ENCODE measurements around the gene LARGE1.
"Not testable (repeated sequence)": the region's sequence is repeated elsewhere in the genome, so short reads cannot be mapped to it uniquely, and the experiment has no call there.

LARGE1 gene

DNA sequence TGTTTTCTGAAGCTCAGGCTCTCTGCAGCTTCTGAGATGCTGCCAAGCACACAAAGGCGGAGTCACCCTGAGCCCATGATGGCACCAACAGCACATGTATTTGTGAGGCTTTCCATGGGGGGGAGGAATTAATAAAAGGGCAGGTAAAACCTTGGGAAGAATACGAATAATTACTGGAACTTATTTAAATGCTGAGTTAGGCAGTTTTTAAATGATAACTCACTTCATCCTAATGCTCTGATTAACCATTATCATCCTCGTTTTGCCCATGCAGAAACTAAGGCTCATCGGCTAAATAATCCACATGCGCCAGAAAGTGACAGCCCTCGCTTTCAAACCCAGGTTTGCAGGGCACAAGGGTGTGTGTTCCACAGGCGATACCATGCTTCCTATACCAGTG is 35.4 kb downstream of the LARGE1 start:
- DNase-seq (ENCODE audit: low read depth, low spot score), result no peak

DNA sequence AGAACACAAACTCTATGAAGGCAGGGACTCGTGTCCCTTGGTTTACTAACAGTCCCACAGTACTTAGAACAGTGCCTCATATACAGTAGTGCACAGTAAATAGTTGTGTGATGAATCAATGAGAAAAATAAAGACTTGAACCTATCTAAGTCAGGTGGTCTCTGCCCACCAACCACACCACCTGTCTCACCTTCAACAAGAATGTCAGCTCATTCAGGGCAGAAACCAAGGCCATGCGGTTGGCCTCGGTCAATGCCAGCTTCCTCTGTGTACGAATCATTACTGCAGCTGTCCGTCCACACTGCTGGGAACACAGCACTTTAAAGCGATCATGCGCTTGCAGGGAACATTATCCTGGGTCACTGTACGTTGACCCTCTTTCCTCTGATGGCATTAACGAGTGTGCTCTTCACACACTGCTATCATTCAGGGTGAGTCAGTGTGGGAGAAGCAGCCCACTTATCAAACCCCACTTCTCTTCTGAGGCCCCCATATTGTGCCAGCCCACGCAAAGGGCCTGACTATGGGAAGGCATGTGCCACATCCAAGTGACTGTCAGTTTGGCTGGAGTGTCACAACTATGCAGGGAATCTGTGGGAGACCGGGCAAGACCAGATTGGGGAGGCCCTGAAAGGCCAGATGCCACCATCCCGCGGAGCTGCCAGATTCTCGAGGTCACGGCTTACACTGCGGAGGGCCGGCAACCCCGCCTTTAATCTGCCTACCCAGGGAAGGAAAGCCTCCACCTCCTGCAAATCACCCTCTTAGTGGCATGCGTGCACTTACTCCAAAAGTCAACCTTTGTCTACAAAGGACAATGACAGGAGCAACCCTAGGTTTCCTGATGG is 36.1 kb downstream of the LARGE1 start:
- no peak for DNase-seq (ENCODE audit: low read depth, low spot score)

DNA sequence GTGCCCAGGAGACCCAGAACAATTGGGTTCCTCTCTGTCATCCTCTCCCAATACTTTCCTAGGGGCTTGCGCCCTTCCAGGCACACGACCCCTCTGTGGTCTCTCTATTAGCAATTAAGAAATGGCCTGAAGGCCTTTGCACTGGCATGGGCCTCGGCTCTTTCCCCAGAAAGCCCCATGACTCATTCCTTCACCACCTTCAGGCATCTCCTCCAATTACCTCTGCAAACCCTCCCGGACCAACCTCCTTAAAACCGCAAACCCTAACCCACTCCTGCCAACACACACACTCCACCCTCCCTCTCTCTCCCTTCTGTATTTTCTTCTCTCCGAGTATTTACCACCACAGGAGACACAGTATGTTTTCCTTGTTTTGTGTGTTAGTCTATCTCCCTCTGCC is 36.7 kb downstream of the LARGE1 start:
- no peak for DNase-seq (ENCODE audit: low read depth, low spot score)

DNA sequence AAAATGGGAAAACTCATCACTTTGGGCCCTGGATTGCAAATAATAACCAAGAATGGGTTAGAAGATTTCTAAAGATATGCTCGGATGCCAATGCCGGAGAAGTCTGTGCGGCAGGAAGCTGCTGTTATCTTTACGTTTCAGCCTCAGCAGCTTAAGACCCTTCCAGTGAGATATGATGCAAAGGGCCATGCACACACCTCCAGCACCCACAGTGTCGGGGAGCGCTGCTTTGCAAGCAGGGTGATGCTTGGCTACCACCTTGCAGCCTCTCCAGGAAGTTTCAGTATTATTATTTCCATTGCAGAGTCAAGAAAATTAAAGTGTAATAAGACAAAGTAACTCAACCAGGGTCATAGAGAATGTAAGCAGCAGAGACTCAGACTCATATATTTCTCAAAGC is 37.3 kb downstream of the LARGE1 start:
- no peak for DNase-seq (ENCODE audit: low read depth, low spot score)

DNA sequence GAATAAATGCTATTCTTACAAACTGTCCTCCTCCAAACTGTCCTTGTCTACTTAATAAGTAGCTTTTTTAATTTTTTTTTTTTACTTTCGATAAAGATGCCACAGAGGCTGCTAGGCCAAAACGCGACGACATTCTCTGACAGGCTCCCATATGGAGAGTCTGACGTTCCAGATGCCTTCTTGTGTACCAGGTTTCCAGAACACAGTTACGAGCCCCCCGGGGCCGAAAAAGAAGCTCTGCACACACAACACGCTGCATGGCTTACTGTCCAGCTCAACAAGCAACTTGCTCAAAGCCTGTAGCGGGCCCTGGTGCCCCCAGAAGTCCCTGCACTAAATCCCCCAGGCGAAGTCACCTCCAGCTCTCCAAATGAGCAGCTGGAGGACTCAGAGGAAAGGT is 39.3 kb downstream of the LARGE1 start:
- no peak for DNase-seq (ENCODE audit: low read depth, low spot score)

DNA sequence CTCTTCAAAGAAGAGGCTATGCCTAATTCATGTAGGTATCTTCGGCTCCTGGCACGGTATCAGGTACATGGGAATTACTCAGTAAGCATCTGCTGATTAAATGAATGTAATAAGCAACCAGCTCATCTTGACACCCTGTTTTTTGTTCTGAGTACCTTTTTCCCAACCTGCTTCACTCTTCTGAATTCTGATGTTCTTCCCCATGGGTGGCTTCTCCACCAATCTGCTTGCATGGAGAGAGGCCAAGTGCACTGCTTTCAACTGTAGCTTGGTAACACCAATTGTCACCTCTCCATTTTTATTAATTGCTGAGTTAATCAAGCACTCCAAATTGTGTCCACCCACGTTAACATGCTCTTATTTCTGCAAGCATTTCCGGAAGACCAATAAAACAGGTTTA is 40.5 kb downstream of the LARGE1 start:
- DNase-seq (ENCODE audit: low read depth, low spot score), result no peak

DNA sequence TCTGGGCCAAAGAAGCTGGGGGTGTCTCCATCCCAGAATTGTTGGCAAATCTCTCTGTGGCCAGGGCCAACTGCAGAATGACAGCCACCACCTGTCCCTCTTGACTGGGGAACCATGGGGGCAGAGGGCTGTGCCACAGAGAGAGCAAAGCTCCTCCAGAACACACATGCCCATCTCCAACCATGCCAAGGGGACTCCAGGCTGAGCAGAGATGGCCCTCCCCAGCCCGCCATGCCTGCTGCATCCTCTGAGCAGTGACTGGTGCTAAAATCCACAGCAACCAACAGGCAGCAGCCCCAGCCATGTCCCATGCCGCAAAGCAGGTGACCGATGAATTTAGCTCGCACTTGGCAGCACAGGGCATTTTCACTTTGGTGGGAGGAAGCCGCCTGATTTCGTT is 45.0 kb downstream of the LARGE1 start:
- DNase-seq (ENCODE audit: low read depth, low spot score), result no peak

DNA sequence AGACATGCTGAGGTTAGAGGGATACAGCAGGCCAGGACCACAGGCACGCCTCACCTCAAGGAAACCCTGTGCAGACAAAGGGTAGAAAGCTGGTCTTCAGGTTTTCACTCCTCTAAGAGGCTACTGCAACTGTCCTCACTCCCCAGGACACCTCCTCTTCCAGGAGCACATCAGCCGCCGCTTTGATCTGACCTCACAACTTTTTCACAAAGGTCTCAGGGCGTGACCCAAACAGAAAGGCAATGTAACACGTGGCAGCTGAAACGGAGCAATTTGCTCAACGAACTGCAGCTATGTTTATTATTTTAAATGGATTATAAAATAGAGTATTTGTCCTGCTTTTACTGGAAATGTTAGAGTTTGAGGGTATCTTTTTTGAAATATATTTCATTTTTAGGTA is 46.1 kb downstream of the LARGE1 start:
- DNase-seq (ENCODE audit: low read depth, low spot score), result no peak

DNA sequence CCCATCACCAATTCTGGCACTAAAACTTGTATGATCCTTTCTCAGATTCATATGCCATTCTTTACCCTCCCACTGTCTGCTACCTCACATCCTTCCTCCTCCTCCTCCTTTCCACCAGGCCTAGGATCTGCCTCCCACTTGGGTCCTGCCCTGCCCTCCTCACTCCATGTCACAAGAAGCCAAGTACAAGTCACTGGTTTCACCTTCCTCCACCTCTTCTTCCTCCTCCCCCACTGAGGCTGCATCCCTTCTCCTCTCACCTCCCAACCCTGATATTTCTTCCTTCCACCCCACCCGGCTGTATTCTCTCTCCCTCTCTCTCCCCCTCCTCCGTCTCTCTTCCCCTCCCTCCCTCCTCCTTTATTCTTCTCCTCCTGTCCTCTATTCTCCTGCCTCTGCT is 46.6 kb downstream of the LARGE1 start:
- DNase-seq (ENCODE audit: low read depth, low spot score), result no peak

DNA sequence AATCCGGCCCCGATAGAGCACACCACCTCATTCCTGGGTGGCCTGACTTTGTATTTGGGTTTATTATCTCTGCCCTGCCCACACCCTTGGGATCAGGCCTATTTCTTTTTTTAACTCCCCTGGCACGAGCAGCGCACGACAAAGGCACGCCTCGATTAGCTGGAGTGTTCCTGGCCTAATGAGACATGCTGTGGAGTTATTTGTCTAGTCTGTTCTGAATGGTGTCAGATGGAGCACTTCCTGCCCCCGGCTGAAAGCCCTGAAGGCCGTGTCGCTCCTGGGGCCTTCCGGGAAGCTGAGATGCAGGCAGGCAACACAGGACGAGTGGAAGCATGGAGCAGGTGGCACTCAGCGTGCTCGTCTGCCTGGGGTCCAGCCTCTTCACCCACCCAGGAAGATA is 47.1 kb downstream of the LARGE1 start:
- no peak for DNase-seq (ENCODE audit: low read depth, low spot score)

DNA sequence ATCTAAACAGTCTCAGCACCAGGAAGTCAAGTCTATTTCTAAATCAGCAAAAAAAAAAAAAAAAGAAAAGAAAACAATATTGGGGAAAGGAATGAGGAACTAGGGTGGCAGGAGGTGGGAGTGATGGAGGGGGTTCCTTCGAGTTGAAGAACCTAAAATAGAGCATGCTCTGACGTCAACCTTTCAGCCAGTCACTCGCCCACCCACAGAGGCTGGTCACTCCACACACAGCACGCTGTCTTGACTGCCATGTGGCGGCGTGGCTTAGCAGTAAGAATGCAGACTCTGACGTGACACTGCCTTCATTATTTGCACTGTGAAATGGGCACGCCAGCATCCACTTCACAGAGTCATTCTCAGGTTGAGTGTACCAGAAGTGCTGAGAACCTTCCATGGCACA is 48.3 kb downstream of the LARGE1 start:
- no peak for DNase-seq (ENCODE audit: low read depth, low spot score)

DNA sequence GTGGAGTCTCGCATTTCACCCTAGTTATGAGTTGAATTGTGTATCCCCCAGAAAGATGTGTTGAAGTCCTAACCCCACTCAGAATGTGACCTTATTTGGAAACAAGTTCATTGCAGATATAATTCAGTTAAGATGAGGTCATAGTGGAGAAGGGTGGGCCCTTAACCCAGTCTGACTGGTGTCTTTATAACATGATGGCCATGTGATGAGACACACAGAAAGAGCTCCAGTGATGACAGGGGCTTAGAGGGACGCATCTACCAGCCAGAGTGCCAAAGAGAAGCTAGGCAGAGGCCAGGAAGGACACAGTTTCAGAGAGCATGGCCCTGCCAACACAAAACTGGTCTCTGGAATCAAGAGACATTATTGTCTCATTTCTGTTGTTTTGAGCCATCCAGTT is 50.3 kb downstream of the LARGE1 start:
- no peak for DNase-seq (ENCODE audit: low read depth, low spot score)

DNA sequence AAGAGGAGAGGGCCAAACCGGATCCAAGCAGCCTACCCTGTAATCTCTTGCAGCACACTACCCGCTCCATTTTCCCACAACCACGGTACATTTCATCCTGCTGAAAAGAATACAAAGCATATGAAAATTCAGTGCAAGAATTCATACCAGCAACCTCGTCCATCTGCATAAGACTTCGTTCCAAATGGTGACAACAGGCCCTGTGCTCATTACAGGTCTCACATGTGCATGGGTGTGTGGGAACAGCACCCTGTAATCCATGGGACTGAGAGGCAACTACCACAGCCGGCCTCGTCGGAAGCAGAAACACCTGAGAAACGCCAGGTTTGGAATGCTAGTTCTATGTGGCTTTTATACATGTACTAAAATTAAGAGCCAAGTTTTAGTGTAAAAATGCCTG is 52.3 kb downstream of the LARGE1 start:
- DNase-seq (ENCODE audit: low read depth, low spot score), result no peak

DNA sequence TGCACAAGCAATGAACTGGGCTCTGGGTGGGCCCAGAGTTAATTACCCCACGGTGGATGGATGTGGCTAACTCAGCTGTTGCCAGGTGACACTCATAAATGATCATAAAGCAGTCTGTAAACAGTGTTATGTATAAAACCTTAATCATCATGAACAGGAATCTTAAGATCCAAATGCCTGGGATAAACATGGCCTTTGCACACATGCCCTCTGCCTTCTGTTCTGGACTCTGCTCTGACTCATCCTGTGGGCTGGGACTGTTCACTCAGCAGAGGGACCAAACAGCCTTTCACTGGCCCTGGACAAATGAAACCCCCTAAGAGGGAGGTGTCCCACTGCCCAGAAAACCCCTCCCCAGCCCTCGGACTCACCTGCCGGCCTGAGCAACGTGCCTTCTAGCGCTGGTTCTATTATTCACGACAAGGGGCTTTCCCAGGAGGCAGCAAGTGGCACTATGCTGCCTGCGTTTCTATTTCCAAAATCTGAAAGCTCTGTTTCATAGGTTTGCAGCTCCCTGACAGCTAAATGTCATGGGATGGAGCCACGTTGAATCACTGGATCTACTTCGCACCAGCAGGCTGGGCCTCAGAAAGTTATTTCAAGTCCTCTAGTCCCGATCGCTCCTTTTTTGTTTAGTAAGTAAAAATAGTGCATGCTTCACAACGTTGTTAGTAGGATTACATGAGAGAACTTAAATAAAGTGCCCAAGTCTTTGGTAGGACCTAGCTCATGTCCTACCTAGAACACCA is 53.0 kb downstream of the LARGE1 start:
- DNase-seq (ENCODE audit: low read depth, low spot score), result no peak

DNA sequence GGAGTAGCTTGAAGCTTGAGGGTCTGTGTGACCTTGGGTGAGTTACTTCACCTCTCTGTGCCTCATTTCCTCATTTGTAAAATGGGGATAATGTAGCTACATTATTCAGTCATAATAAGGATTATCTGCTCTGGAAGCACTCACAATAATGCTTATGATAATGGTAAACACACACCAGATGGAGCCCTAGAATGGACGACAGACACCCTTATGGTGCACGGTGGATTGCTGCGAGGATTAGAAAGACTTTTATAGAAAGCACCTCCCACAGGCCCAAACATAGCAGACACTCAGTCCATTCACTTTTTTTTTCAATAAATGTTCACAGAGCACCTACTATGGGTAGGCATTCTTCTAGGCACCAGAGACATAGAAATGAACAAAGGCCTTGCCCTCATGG is 53.8 kb downstream of the LARGE1 start:
- no peak for DNase-seq (ENCODE audit: low read depth, low spot score)

DNA sequence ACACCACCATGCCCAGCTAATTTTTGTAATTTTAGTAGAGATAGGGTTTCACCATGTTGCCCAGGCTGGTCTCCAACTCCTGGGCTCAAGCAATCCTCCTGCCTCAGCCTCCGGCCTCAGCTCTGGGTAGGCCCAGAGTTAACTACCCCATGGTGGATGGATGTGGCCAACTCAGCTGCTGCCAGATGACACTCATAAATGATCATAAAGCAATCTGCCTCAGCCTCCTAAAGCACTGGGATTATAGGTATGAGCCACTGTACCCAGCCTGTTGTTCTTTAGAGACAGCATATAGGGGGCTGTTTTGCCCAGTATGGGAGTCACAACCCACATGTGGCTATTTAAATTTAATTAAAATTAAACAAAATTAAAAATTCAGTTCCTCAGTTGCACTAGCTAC is 54.3 kb downstream of the LARGE1 start:
- DNase-seq (ENCODE audit: low read depth, low spot score), result no peak

DNA sequence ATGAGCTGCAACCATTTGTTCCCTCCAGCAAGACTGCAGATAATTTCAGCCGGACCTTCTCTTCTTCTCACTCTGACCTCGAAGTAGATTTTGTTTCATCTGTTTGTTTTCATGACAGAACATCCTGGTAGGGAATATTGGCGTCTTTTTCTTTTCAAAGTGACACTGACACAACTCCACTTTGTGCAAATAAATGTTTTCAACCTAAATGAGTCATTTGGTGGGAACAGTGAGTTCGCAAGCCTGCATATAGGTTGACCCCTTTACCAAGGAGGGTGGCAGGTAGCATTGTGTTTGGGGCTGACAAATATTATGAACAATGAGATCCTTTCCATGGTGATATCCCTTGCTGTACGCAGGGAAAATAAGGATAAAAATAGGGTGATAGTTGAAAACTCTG is 55.0 kb downstream of the LARGE1 start:
- DNase-seq (ENCODE audit: low read depth, low spot score), result no peak

DNA sequence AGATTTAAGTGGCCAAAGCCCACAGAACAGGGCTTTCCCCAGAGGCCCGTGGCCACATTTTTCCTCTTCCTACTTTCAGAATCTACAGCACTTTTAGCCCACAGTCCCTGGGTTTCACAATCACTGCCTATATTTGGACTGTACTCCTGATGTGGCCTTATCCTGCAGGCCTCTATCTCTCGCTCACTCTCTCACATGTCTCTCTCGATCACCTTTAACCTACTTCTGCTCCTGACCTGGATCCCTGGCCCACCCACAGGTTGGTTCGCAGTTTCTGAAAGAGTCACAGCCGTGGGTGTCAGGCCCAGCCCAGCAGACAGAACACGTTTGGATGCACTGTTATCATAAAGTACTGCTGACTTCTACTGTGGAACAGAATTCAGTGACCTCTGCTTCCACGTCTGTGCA is 55.5 kb downstream of the LARGE1 start:
- no peak for DNase-seq (ENCODE audit: low read depth, low spot score)

DNA sequence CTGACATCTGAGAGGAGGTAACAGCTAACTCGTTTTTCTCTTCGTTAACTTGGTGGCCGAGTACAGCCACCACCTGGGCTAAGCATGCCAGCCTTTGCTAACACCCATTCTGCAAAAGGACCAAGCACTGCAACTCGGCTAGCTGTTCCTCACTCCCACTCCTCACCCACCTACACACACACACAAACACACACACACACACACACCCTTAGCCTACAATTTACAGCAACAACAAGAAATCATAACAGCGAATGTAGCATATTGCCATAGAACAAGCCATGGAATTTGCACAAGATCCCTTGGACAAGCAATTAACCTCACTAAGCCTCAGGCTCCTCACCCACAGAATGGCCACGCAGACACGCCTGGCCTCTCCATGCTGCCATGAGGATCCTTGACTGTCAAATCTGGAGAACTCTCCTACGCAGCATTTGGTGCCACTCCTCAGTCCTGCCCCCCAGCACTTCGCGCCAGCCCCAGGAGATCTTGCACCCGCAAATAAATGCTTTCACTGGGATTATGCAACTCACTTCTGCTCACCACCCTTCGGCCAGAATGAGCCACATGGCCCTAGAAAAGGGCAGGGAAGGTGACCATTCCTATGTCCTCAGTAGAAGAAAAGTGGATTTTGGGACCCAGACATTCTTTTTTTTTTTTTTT is 58.9 kb downstream of the LARGE1 start:
- DNase-seq (ENCODE audit: low read depth, low spot score), result no peak

DNA sequence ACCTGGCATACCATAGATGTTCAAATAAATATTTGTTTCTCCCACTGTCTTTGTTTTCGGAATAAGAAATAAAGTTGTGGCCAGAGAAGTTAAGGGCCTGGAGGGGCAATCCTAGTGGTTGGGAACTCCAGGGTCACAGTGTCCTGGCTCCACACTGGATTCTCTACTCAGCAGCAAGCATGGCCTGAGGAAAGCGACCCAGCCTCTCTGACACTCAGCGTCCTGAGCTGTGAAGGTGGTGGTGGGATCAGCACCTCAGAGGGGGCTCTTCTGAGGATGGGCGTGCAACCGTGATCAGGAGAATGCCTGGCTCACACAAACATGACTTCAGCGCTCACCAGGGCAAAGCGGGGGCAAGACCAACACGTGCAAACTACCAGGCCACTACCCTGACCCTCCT is 59.9 kb downstream of the LARGE1 start:
- no peak for DNase-seq (ENCODE audit: low read depth, low spot score)

DNA sequence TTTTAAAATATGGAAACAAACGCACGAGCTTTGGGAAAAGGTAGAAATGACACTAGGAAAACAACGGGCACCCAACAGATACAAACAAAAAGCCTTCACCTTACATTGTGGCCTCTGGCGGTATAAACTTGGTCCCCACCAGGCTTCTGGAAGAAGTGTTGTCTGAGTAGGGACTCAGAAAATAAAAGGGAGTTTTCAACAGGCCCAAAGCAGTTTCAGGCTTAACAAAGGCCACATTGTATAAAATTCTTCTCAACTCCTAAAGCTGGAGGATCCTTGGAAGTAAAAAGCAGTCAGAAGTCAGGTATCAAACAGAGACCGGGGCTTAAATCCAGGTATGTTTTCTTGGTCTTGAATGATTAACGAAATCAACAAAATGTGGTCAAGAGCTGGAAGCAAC is 61.0 kb downstream of the LARGE1 start:
- DNase-seq (ENCODE audit: low read depth, low spot score), result no peak

DNA sequence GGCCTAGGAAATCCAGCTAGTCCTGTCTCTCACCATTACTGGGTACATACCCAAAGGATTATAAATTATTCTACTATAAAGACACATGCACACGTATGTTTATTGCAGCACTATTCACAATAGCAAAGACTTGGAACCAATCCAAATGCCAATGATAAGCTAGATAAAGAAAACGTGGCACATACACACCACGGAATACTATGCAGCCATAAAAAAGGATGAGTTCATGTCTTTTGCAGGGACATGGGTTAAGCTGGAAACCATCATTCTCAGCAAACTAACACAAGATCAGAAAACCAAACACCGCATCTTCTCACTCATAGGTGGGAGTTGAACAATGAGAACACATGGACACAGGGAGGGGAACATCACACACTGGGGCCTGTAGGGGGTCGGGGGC is 61.6 kb downstream of the LARGE1 start:
- DNase-seq (ENCODE audit: low read depth, low spot score), result not testable (repeated sequence)

DNA sequence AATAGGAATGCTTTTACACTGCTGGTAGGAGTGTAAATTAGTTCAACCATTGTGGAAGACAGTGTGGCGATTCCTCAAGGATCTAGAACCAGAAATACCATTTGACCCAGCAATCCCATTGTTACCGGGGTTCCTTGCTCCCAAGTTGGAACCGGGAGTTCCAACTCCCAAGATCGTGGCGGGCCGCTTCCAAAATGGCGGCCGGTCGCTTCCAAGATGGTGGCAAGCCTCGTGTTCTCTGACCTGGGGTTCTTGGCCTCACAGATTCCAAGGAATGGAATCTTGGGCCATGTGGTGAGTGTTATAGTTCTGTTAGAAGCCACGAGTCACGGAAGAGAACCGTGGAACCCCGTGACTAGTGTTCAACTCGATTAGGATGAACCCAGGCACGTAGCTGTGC is 62.5 kb downstream of the LARGE1 start:
- not testable (repeated sequence) for DNase-seq (ENCODE audit: low read depth, low spot score)
